Body of pancreas (tissue), 4 donors: ENCODE data around the gene STK39. TPM values are rescaled to one million over a fixed set of nuclear protein-coding genes. Genes with fewer than 3 reads are reported as not detected.
A peak's percentile ranks its signal among the peaks of the same experiment; 100 is the strongest.

ENCODE experiments used
- ATAC-seq: fragments of 150-250 bp; one replicate; pipeline ENCODE4 v1.9.1; 2016
- DNase-seq, 4 donors: peaks; one replicate each; pipeline ENCODE4 v3.0.0-alpha.2; 2019
- H3K27ac ChIP-seq, 4 donors: fragments of 200-600 bp; sonication (generic); 1 replicate in 3 of 4; 2 replicates in 1 of 4; pipeline versions ENCODE4 v1.5.1 to v1.6.1; 2016 to 2019; ENCODE audit warnings: mild to moderate bottlenecking in 1 of 4, mixed read lengths in 1 of 4, moderate library complexity in 1 of 4
- H3K27me3 ChIP-seq, 2 donors: fragments of 200-600 bp; sonication (generic); one replicate each; pipeline ENCODE4 v1.6.0; 2016; ENCODE audit warnings: mild to moderate bottlenecking in 1 of 2
- H3K36me3 ChIP-seq, 2 donors: fragments of 200-600 bp; sonication (generic); replicated peaks in 1 of 2; 2 replicates each; pipeline ENCODE4 v1.5.1; 2016; ENCODE audit warnings: low read depth in 2 of 2; ENCODE audit not compliant: insufficient read depth in 1 of 2
- H3K4me1 ChIP-seq: fragments of 200-600 bp; sonication (generic); one replicate; pipeline ENCODE4 v1.6.0; 2016
- H3K4me3 ChIP-seq, 2 donors: fragments of 200-600 bp; sonication (generic); 1 replicate in 1 of 2; 2 replicates in 1 of 2; pipeline ENCODE4 v1.5.1; 2016 to 2019
- H3K9me3 ChIP-seq, 3 donors: fragments of 200-600 bp; sonication (generic); 1 replicate in 2 of 3; 2 replicates in 1 of 3; pipeline ENCODE4 v1.5.1; 2016
- POLR2A ChIP-seq, 3 donors: fragments of 450-650 bp; IDR thresholded peaks; one replicate each; pipeline ENCODE4 v1.6.1; 2016; ENCODE audit warnings: antibody characterized with exemption in 3 of 3, mild to moderate bottlenecking in 2 of 3
- WGBS, 2 donors: methylation state at CpG; one replicate each; pipeline ENCODE4 v1.1.5; 2017; 5-methylcytosine and 5-hydroxymethylcytosine counted together
- intact Hi-C: fragments of 100-400 bp; cut with DNase I; formaldehyde crosslinking; loops from one replicate; pipeline ENCODE4 v1.15.1; 2023
- total RNA-seq, 2 donors: library from RNA; depleted of rRNA; stranded (reverse); fragments of >200 nt; gene quantifications; one replicate each; pipeline ENCODE4 v1.1.0, GENCODE V29; 2016
- TF ChIP-seq, protein P1 (sequence below), 7 experiments: fragments of 450-650 bp in 4 of 7; fragments of 200-600 bp in 3 of 7; sonication (generic) in 3 of 7; IDR thresholded peaks; one replicate each; pipeline ENCODE4 v1.5.1; 2016 to 2019; ENCODE audit warnings: antibody characterized with exemption in 7 of 7

Gene STK39
- total RNA-seq, 2 donors from 2014 or later = 12.9 to 15.8 TPM

- no peak for TF ChIP-seq POLR2A (IDR thresholded peaks at IDR 0.05)
- TF ChIP-seq, protein P1, sequence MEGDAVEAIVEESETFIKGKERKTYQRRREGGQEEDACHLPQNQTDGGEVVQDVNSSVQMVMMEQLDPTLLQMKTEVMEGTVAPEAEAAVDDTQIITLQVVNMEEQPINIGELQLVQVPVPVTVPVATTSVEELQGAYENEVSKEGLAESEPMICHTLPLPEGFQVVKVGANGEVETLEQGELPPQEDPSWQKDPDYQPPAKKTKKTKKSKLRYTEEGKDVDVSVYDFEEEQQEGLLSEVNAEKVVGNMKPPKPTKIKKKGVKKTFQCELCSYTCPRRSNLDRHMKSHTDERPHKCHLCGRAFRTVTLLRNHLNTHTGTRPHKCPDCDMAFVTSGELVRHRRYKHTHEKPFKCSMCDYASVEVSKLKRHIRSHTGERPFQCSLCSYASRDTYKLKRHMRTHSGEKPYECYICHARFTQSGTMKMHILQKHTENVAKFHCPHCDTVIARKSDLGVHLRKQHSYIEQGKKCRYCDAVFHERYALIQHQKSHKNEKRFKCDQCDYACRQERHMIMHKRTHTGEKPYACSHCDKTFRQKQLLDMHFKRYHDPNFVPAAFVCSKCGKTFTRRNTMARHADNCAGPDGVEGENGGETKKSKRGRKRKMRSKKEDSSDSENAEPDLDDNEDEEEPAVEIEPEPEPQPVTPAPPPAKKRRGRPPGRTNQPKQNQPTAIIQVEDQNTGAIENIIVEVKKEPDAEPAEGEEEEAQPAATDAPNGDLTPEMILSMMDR (IDR thresholded peaks at IDR 0.05) = no peak
- Histone ChIP-seq H3K27me3 (no peaks in the 10 kb centered on the region), H3K9me3 (no peaks in the 10 kb centered on the region), H3K4me3 (no peak overlapping the region), H3K4me1 (no peaks in the 10 kb centered on the region), H3K27ac (no peak overlapping the region), H3K36me3 (no peaks in the 10 kb centered on the region)
- ATAC-seq = no peak
- no peak for DNase-seq
- intact Hi-C loops = no loop called here
- 76 to 89% methylated on average over 3 of the region's 3 CpGs for WGBS, 2 donors
These were observed 82.0 kb downstream of the STK39 start for GRCh38 chr2:168165397-168165796.

- Histone ChIP-seq H3K4me3 (no peak overlapping the region), H3K27ac (no peak overlapping the region), H3K4me1 (no peaks in the 10 kb centered on the region), H3K9me3 (no peaks in the 10 kb centered on the region), H3K27me3 (no peaks in the 10 kb centered on the region), H3K36me3 (no peaks in the 10 kb centered on the region)
- intact Hi-C loops = no loop called here
- no peak for DNase-seq
- no peak for TF ChIP-seq POLR2A (IDR thresholded peaks at IDR 0.05)
- TF ChIP-seq, protein P1 (IDR thresholded peaks at IDR 0.05) = peak in 2 of 7 experiments; percentile 25 to 26
- WGBS, 2 donors = 68 to 73% methylated on average over 7 of the region's 7 CpGs
- no peak for ATAC-seq
These were observed 86.5 kb downstream of the STK39 start for GRCh38 chr2:168160897-168161296.

GRCh38 chr2:168159754-168160585 lies 87.4 kb downstream of the STK39 start:
- Histone ChIP-seq H3K9me3 (no peaks in the 10 kb centered on the region), H3K4me1 (no peaks in the 10 kb centered on the region), H3K27ac (no peak overlapping the region), H3K36me3 (no peaks in the 10 kb centered on the region), H3K4me3 (no peak overlapping the region), H3K27me3 (no peaks in the 10 kb centered on the region)
- TF ChIP-seq POLR2A (IDR thresholded peaks at IDR 0.05) = no peak
- TF ChIP-seq, protein P1 (IDR thresholded peaks at IDR 0.05) = no peak
- WGBS, 2 donors = 88 to 92% methylated on average over 8 of the region's 8 CpGs
- DNase-seq (no peak), ATAC-seq (no peak)
- intact Hi-C loops = no loop called here

- no peak for DNase-seq
- Histone ChIP-seq H3K4me1 (no peaks in the 10 kb centered on the region), H3K27me3 (no peaks in the 10 kb centered on the region), H3K36me3 (no peaks in the 10 kb centered on the region), H3K4me3 (no peak overlapping the region), H3K9me3 (no peaks in the 10 kb centered on the region), H3K27ac (no peak overlapping the region)
- TF ChIP-seq, protein P1 (IDR thresholded peaks at IDR 0.05) = no peak
- no peak for TF ChIP-seq POLR2A (IDR thresholded peaks at IDR 0.05)
- no peak for ATAC-seq
- intact Hi-C loops = no loop called here
- WGBS, 2 donors = 78 to 86% methylated on average over 3 of the region's 3 CpGs
These were observed 88.8 kb downstream of the STK39 start for GRCh38 chr2:168158586-168158985.

GRCh38 chr2:168157926-168158325 lies 89.5 kb downstream of the STK39 start:
- DNase-seq (no peak), ATAC-seq (no peak)
- intact Hi-C loops = no loop called here
- Histone ChIP-seq H3K4me1 (no peaks in the 10 kb centered on the region), H3K27ac (no peak overlapping the region), H3K9me3 (no peaks in the 10 kb centered on the region), H3K36me3 (no peaks in the 10 kb centered on the region), H3K27me3 (no peaks in the 10 kb centered on the region), H3K4me3 (no peak overlapping the region)
- no peak for TF ChIP-seq POLR2A (IDR thresholded peaks at IDR 0.05)
- TF ChIP-seq, protein P1 (IDR thresholded peaks at IDR 0.05) = no peak
- WGBS, 2 donors = 25 to 61% methylated on average over 2 of the region's 2 CpGs
